ENCODE results near the gene ZNF318.

GRCh38 chr6:43336382-43336781 lies 33.1 kb downstream of the ZNF318 start:
- TF ChIP-seq EP300 (IDR thresholded peaks at IDR 0.05), result no peak
- no peak for TF ChIP-seq CTCF (IDR thresholded peaks at IDR 0.05)
- TF ChIP-seq POLR2A (IDR thresholded peaks at IDR 0.05; ENCODE audit: low read depth), result no peak
- TF ChIP-seq POLR2AphosphoS5 (IDR thresholded peaks at IDR 0.05), result no peak

Measured in esophagus muscularis mucosa (tissue), 4 donors.